HepG2 (cell line): ENCODE measurements around the gene RGS1. TPM values are rescaled to one million over a fixed set of nuclear protein-coding genes. Genes with fewer than 3 reads are reported as not detected.

ENCODE experiments used
- ATAC-seq: fragments of 200-7000 bp; cut with Tn5 transposase; 3 replicates; pipeline ENCODE4 v1.9.1; 2020; ENCODE audit warnings: mild to moderate bottlenecking, moderate library complexity
- BruUV-seq: library from RNA; stranded (reverse); fragments of 400-500 nt; replicated peaks from 2 replicates; lab custom pipeline; 2021; lab: Mats Ljungman, UMichigan
- CTCF ChIA-PET: fragments of 300-600 bp; formaldehyde crosslinking; extraction: SDS; loops from one replicate; lab custom pipeline; 2021; ENCODE audit warnings: low total read pairs, inconsistent platforms, low intra/inter-chr PET ratio; lab: Yijun Ruan, JAX
- POLR2A ChIA-PET: fragments of 350-600 bp; sonication (Branson Sonifier 250); formaldehyde crosslinking; loops from one replicate; lab custom pipeline; 2020; ENCODE audit warnings: antibody characterized with exemption, inconsistent platforms; lab: Yijun Ruan, JAX
- DNase-seq: peaks from one replicate; pipeline ENCODE4 v3.0.0-alpha.2; 2015; ENCODE audit warnings: low spot score
- FAIRE-seq: peaks from 3 replicates; lab custom pipeline; 2011; peaks lifted over from hg19 to GRCh38; lab: Jason Lieb, UNC
- H2AFZ ChIP-seq: one replicate; pipeline ENCODE4 v1.6.1; 2011; ENCODE audit warnings: low read length, inconsistent platforms
- H3K27ac ChIP-seq: fragments of 300-600 bp; 3 replicates; pipeline ENCODE4 v1.8.0; 2011; ENCODE audit warnings: mixed run types, mild to moderate bottlenecking, mixed read lengths, low read length, inconsistent platforms; ENCODE audit not compliant: insufficient read depth; ENCODE audit errors: extremely low read length
- H3K27me3 ChIP-seq, 2 experiments: fragments of 200-600 bp in 1 of 2; 2 replicates in 1 of 2; 3 replicates in 1 of 2; pipeline versions ENCODE4 v1.6.0 to v1.8.0; 2011; ENCODE audit warnings: low read length in 2 of 2, mild to moderate bottlenecking in 2 of 2, moderate library complexity in 2 of 2, inconsistent platforms in 1 of 2; ENCODE audit not compliant: insufficient read depth in 2 of 2, control insufficient read depth in 1 of 2
- H3K36me3 ChIP-seq, 2 experiments: fragments of 200-600 bp in 1 of 2; replicated peaks in 1 of 2; 2 replicates in 1 of 2; 3 replicates in 1 of 2; pipeline versions ENCODE4 v1.5.1 to v1.8.0; 2011; ENCODE audit warnings: low read length in 2 of 2, inconsistent platforms in 1 of 2; ENCODE audit not compliant: insufficient read depth in 2 of 2, control insufficient read depth in 1 of 2
- H3K4me1 ChIP-seq: 2 replicates; pipeline ENCODE4 v1.5.1; 2012; ENCODE audit warnings: low read length, inconsistent platforms; ENCODE audit not compliant: insufficient read depth
- H3K4me2 ChIP-seq: 2 replicates; pipeline ENCODE4 v1.6.0; 2011; ENCODE audit warnings: low read depth, low read length, inconsistent platforms
- H3K4me3 ChIP-seq, 3 experiments: fragments of 200-600 bp in 1 of 3; sonication (generic), shearing (Covaris generic) in 1 of 3; replicated peaks in 1 of 3; 2 replicates each; pipeline ENCODE4 v1.5.1; 2011 to 2016; ENCODE audit warnings: low read length in 3 of 3, inconsistent platforms in 2 of 3, low read depth in 2 of 3, mild to moderate bottlenecking in 2 of 3, control low read depth in 1 of 3, mixed read lengths in 1 of 3; ENCODE audit not compliant: insufficient read depth in 1 of 3
- H3K79me2 ChIP-seq: one replicate; pipeline ENCODE4 v1.6.1; 2011; ENCODE audit warnings: low read length, inconsistent platforms; ENCODE audit not compliant: insufficient read depth
- H3K9ac ChIP-seq: 2 replicates; pipeline ENCODE4 v1.6.0; 2011; ENCODE audit warnings: mild to moderate bottlenecking, low read depth, low read length, inconsistent platforms; ENCODE audit not compliant: insufficient read depth
- H3K9me3 ChIP-seq: 2 replicates; pipeline ENCODE4 v1.5.1; 2012; ENCODE audit warnings: mild to moderate bottlenecking, low read length
- H4K20me1 ChIP-seq: 2 replicates; pipeline ENCODE4 v1.6.0; 2011; ENCODE audit warnings: inconsistent platforms, mild to moderate bottlenecking, low read length, moderate library complexity; ENCODE audit not compliant: insufficient read depth
- CBX1 ChIP-seq: IDR thresholded peaks from one replicate; pipeline ENCODE4 v1.6.1; 2016; ENCODE audit warnings: antibody characterized with exemption, low read depth
- CTCF ChIP-seq: sonication (generic); formaldehyde crosslinking; IDR thresholded peaks from 2 replicates; pipeline ENCODE4 v1.5.0; 2020; ENCODE audit warnings: mild to moderate bottlenecking, missing genetic modification reagents, moderate library complexity
- ESRRA ChIP-seq: sonication (generic); formaldehyde crosslinking; IDR thresholded peaks from 2 replicates; pipeline ENCODE4 v1.5.1; 2020; ENCODE audit warnings: mild to moderate bottlenecking, low read depth, missing genetic modification reagents
- NR2F2 ChIP-seq: IDR thresholded peaks from 2 replicates; pipeline ENCODE4 v1.6.1; 2012; ENCODE audit warnings: low read depth, inconsistent platforms, borderline replicate concordance
- RXRA ChIP-seq: sonication (generic); formaldehyde crosslinking; IDR thresholded peaks from 2 replicates; pipeline ENCODE4 v1.5.1; 2020; ENCODE audit warnings: missing genetic modification reagents
- STAG1 ChIP-seq: sonication (generic); formaldehyde crosslinking; IDR thresholded peaks from 2 replicates; pipeline ENCODE4 v1.4.0; 2020; ENCODE audit warnings: missing genetic modification reagents
- ZFP82 ChIP-seq: sonication (generic); formaldehyde crosslinking; IDR thresholded peaks from 2 replicates; pipeline ENCODE4 v1.5.1; 2020; ENCODE audit warnings: mild to moderate bottlenecking, missing genetic modification reagents, borderline replicate concordance
- ZNF20 ChIP-seq: sonication (generic); formaldehyde crosslinking; IDR thresholded peaks from 2 replicates; pipeline ENCODE4 v1.4.0; 2020; ENCODE audit warnings: mild to moderate bottlenecking, moderate library complexity, missing genetic modification reagents
- WGBS: methylation state at CpG from one replicate; pipeline ENCODE4 v1.1.6; 2017; ENCODE audit warnings: low lambda C conversion rate; 5-methylcytosine and 5-hydroxymethylcytosine counted together
- in situ Hi-C: cut with HindIII; loops from 2 replicates; pipeline ENCODE4 v1.10.0; 2017; ENCODE audit warnings: low pct_unique_long_range_greater_than_20kb; ENCODE audit not compliant: extremely low pct_ligation_motif_present
- intact Hi-C: fragments of 100-400 bp; cut with micrococcal nuclease; formaldehyde crosslinking; loops from one replicate; pipeline ENCODE4 v1.10.0; 2022; ENCODE audit not compliant: unreplicated experiment
- polyA plus RNA-seq, 8 experiments: library from polyadenylated mRNA; depleted of rRNA in 3 of 8; stranded (reverse) in 7 of 8; unstranded in 1 of 8; fragments of >200 nt; fragmentation: Illumina TruSeq in 4 of 8; extraction: Trizol in 4 of 8; gene quantifications; 2 replicates each; pipeline versions ENCODE4 v1.2.1 to v1.2.3, GENCODE V29; 2011 to 2016; ENCODE audit warnings: low read depth in 4 of 8, missing spikeins in 1 of 8, mixed read lengths in 1 of 8; ENCODE audit not compliant: insufficient read depth in 1 of 8
- total RNA-seq, 5 experiments: library from RNA; depleted of rRNA; stranded (reverse); fragments of >200 nt; fragmentation: Illumina TruSeq; extraction: Trizol; gene quantifications; 2 replicates each; pipeline ENCODE4 v1.2.3, GENCODE V29; 2016; ENCODE audit warnings: low read depth in 1 of 5

RGS1 gene
- total and polyA plus RNA-seq, 2 of the 13 experiments (the other 11 are each of a cell fraction or from before 2014, with no cell fraction given): not detected

- Histone ChIP-seq H3K27ac (no peak overlapping the region), H3K4me2 (no peak overlapping the region), H3K79me2 (no peaks in the 10 kb centered on the region), H3K4me1 (no peaks in the 10 kb centered on the region), H3K27me3 (no peaks in the 10 kb centered on the region), H3K36me3 (no peaks in the 10 kb centered on the region), H3K4me3 (no peak overlapping the region), H4K20me1 (no peaks in the 10 kb centered on the region), H3K9ac (no peak overlapping the region)
- intact Hi-C loops: no loop called here
- POLR2A ChIA-PET: no interaction called here
- CTCF ChIA-PET: no interaction called here
- BruUV-seq: no TSS peak
- peak; percentile 62 for ATAC-seq
- TF ChIP-seq CBX1 (no peak), CTCF (peak; percentile 30; the same call in 1 of the 2 replicates), STAG1 (peak; percentile 54)
- TF ChIP-seq, all 625 proteins: peak for 2
- Histone ChIP-seq H3K9me3 (no peaks in the 10 kb centered on the region), H2AFZ (no peak overlapping the region)
- in situ Hi-C loops: no loop called here
- FAIRE-seq: no peak
- 88% methylated on average over 3 of the region's 3 CpGs for WGBS
- DNase-seq: peak; percentile 20
Measured at GRCh38 chr1:192580351-192580962, 4.9 kb downstream of the RGS1 start.

- no peak for FAIRE-seq
- H3K36me3 ChIP-seq: no peaks in the 10 kb centered on the region
- no peak for TF ChIP-seq NR2F2
- TF ChIP-seq ESRRA (CRISPR knock-in tag): no peak
- no peak for TF ChIP-seq RXRA
- no peak for TF ChIP-seq ZFP82
- no peak for TF ChIP-seq ZNF20 (CRISPR knock-in tag)
- TF ChIP-seq, all 625 proteins: peak for 0
- H3K27me3 ChIP-seq: no peaks in the 10 kb centered on the region
- H3K9me3 ChIP-seq: no peaks in the 10 kb centered on the region
- H2AFZ ChIP-seq: no peak overlapping the region
- DNase-seq (no peak), ATAC-seq (no peak)
- H3K4me1 ChIP-seq: no peaks in the 10 kb centered on the region
- intact Hi-C loops: no loop called here
- in situ Hi-C loops: no loop called here
- no peak overlapping the region for H3K4me3 ChIP-seq
- no peak overlapping the region for H3K4me2 ChIP-seq
- BruUV-seq: no TSS peak
- POLR2A ChIA-PET: no interaction called here
- H3K79me2 ChIP-seq: no peaks in the 10 kb centered on the region
- H4K20me1 ChIP-seq: no peaks in the 10 kb centered on the region
- no peak overlapping the region for H3K9ac ChIP-seq
- no peak overlapping the region for H3K27ac ChIP-seq
- CTCF ChIA-PET: interaction anchor here (0.6 kb wide), 1 partner anchor 133 kb away, joined by 3 read pairs; no protein-coding TSS in a partner anchor
- WGBS: 27% methylated on average over 4 of the region's 4 CpGs
Measured at GRCh38 chr1:192581131-192581927, 5.8 kb downstream of the RGS1 start.
